ENCODE measurements around the gene SCTR.

The SCTR gene

GRCh38 chr2:119482481-119483394 lies 41.5 kb downstream of the SCTR start:
- Histone ChIP-seq H3K23ac (ENCODE audit: low read length) (no peak overlapping the region), H3K79me2 (ENCODE audit: control insufficient read depth, insufficient read depth, low read length, poor library complexity) (no peaks in the 10 kb centered on the region), H2AFZ (ENCODE audit: insufficient read depth, low read length, poor library complexity) (peak overlapping the region; percentile 4), H2AK5ac (ENCODE audit: low read length) (no peak overlapping the region), H3K4ac (ENCODE audit: low read depth, low read length) (no peak overlapping the region), H3K4me2 (ENCODE audit: low read length) (no peak overlapping the region), H3K9ac (ENCODE audit: low read length) (no peak overlapping the region), H3K4me1 (ENCODE audit: control insufficient read depth in 1 of 2, insufficient read depth in 2 of 2, low read length in 2 of 2) (peaks cover 16 to 19% of the 10 kb centered on the region in 2 experiments), H3K14ac (ENCODE audit: low read length) (no peak overlapping the region), H3K27me3 (ENCODE audit: insufficient read depth, low read length) (no peaks in the 10 kb centered on the region), H3K18ac (ENCODE audit: low read length) (no peak overlapping the region), H2BK5ac (ENCODE audit: low read depth, low read length, poor library complexity) (no peak overlapping the region), H4K8ac (ENCODE audit: low read depth, low read length) (no peak overlapping the region), H4K12ac (ENCODE audit: low read depth, low read length) (no peak overlapping the region), H2BK120ac (ENCODE audit: insufficient read depth, low read length, poor library complexity) (no peak overlapping the region), H3K9me3 (ENCODE audit: insufficient read depth, low read depth, low read length) (no peaks in the 10 kb centered on the region), H3K4me3 (ENCODE audit: low read depth, low read length) (no peak overlapping the region), H2BK12ac (ENCODE audit: low read length) (no peak overlapping the region), H3K27ac (ENCODE audit: low read depth, low read length) (peak overlapping the region; percentile 20), H3K36me3 (ENCODE audit: control insufficient read depth in 1 of 2, insufficient read depth in 2 of 2, low read length in 2 of 2) (no peaks in the 10 kb centered on the region), H4K91ac (ENCODE audit: low read depth, low read length) (peak overlapping the region; percentile 29), H3K79me1 (ENCODE audit: low read length) (no peaks in the 10 kb centered on the region)
- DNase-seq: peak; percentile 24 to 67
- WGBS (ENCODE audit: extremely low coverage, insufficient coverage, insufficient read length): no CpG with 5 or more reads among the region's 20 CpGs

GRCh38 chr2:119481501-119482455 lies 42.5 kb downstream of the SCTR start:
- H3K9ac ChIP-seq (ENCODE audit: low read length): no peak overlapping the region
- H3K27me3 ChIP-seq (ENCODE audit: insufficient read depth, low read length): no peaks in the 10 kb centered on the region
- DNase-seq: no peak
- H2AK5ac ChIP-seq (ENCODE audit: low read length): peak overlapping the region; percentile 37
- H3K4ac ChIP-seq (ENCODE audit: low read depth, low read length): peak overlapping the region; percentile 6
- no peak overlapping the region for H4K8ac ChIP-seq (ENCODE audit: low read depth, low read length)
- H3K14ac ChIP-seq (ENCODE audit: low read length): peak overlapping the region; percentile 68
- WGBS (ENCODE audit: extremely low coverage, insufficient coverage, insufficient read length): no CpG with 5 or more reads among the region's 16 CpGs
- no peak overlapping the region for H3K23ac ChIP-seq (ENCODE audit: low read length)
- no peak overlapping the region for H4K12ac ChIP-seq (ENCODE audit: low read depth, low read length)
- H3K4me2 ChIP-seq (ENCODE audit: low read length): no peak overlapping the region
- H3K27ac ChIP-seq (ENCODE audit: low read depth, low read length): no peak overlapping the region
- no peaks in the 10 kb centered on the region for H3K79me1 ChIP-seq (ENCODE audit: low read length)
- no peaks in the 10 kb centered on the region for H3K9me3 ChIP-seq (ENCODE audit: insufficient read depth, low read depth, low read length)
- H2BK12ac ChIP-seq (ENCODE audit: low read length): peak overlapping the region; percentile 3
- H2AFZ ChIP-seq (ENCODE audit: insufficient read depth, low read length, poor library complexity): no peak overlapping the region
- H3K36me3 ChIP-seq (ENCODE audit: control insufficient read depth in 1 of 2, insufficient read depth in 2 of 2, low read length in 2 of 2): no peaks in the 10 kb centered on the region
- H2BK5ac ChIP-seq (ENCODE audit: low read depth, low read length, poor library complexity): no peak overlapping the region
- no peak overlapping the region for H3K4me3 ChIP-seq (ENCODE audit: low read depth, low read length)
- peaks cover 16 to 19% of the 10 kb centered on the region in 2 experiments for H3K4me1 ChIP-seq (ENCODE audit: control insufficient read depth in 1 of 2, insufficient read depth in 2 of 2, low read length in 2 of 2)
- H4K91ac ChIP-seq (ENCODE audit: low read depth, low read length): peak overlapping the region; percentile 29
- no peak overlapping the region for H3K18ac ChIP-seq (ENCODE audit: low read length)
- no peaks in the 10 kb centered on the region for H3K79me2 ChIP-seq (ENCODE audit: control insufficient read depth, insufficient read depth, low read length, poor library complexity)
- H2BK120ac ChIP-seq (ENCODE audit: insufficient read depth, low read length, poor library complexity): peak overlapping the region; percentile 21

- H3K27ac ChIP-seq (ENCODE audit: low read depth, low read length): no peak overlapping the region
- H3K79me2 ChIP-seq (ENCODE audit: control insufficient read depth, insufficient read depth, low read length, poor library complexity): no peaks in the 10 kb centered on the region
- WGBS (ENCODE audit: extremely low coverage, insufficient coverage, insufficient read length): no CpG with 5 or more reads among the region's 11 CpGs
These were observed 43.6 kb downstream of the SCTR start for GRCh38 chr2:119480718-119481142.

GRCh38 chr2:119480184-119480583 lies 44.1 kb downstream of the SCTR start:
- Histone ChIP-seq H4K8ac (ENCODE audit: low read depth, low read length) (no peak overlapping the region), H3K27me3 (ENCODE audit: insufficient read depth, low read length) (no peaks in the 10 kb centered on the region), H3K9ac (ENCODE audit: low read length) (no peak overlapping the region), H2BK120ac (ENCODE audit: insufficient read depth, low read length, poor library complexity) (no peak overlapping the region), H2AFZ (ENCODE audit: insufficient read depth, low read length, poor library complexity) (no peak overlapping the region), H4K12ac (ENCODE audit: low read depth, low read length) (no peak overlapping the region), H2AK5ac (ENCODE audit: low read length) (no peak overlapping the region), H3K79me1 (ENCODE audit: low read length) (no peaks in the 10 kb centered on the region), H2BK12ac (ENCODE audit: low read length) (no peak overlapping the region), H3K4ac (ENCODE audit: low read depth, low read length) (no peak overlapping the region), H3K4me2 (ENCODE audit: low read length) (no peak overlapping the region), H3K14ac (ENCODE audit: low read length) (no peak overlapping the region), H3K18ac (ENCODE audit: low read length) (no peak overlapping the region), H2BK5ac (ENCODE audit: low read depth, low read length, poor library complexity) (no peak overlapping the region), H3K36me3 (ENCODE audit: control insufficient read depth in 1 of 2, insufficient read depth in 2 of 2, low read length in 2 of 2) (no peaks in the 10 kb centered on the region), H3K4me3 (ENCODE audit: low read depth, low read length) (no peak overlapping the region), H3K4me1 (ENCODE audit: control insufficient read depth in 1 of 2, insufficient read depth in 2 of 2, low read length in 2 of 2) (peaks cover 16 to 19% of the 10 kb centered on the region in 2 experiments), H3K79me2 (ENCODE audit: control insufficient read depth, insufficient read depth, low read length, poor library complexity) (no peaks in the 10 kb centered on the region), H3K27ac (ENCODE audit: low read depth, low read length) (no peak overlapping the region), H4K91ac (ENCODE audit: low read depth, low read length) (no peak overlapping the region), H3K23ac (ENCODE audit: low read length) (no peak overlapping the region), H3K9me3 (ENCODE audit: insufficient read depth, low read depth, low read length) (no peaks in the 10 kb centered on the region)
- whole genome bisulfite sequencing (ENCODE audit: extremely low coverage, insufficient coverage, insufficient read length): no CpG with 5 or more reads among the region's 5 CpGs
- no peak for DNase-seq

More at GRCh38 chr2:119480718-119481142, 43.6 kb downstream of the SCTR start:
- H3K18ac ChIP-seq (ENCODE audit: low read length): no peak overlapping the region
- no peak overlapping the region for H3K23ac ChIP-seq (ENCODE audit: low read length)
- no peaks in the 10 kb centered on the region for H3K79me1 ChIP-seq (ENCODE audit: low read length)
- H3K4me1 ChIP-seq (ENCODE audit: control insufficient read depth in 1 of 2, insufficient read depth in 2 of 2, low read length in 2 of 2): peaks cover 16 to 19% of the 10 kb centered on the region in 2 experiments
- DNase-seq: no peak
- H3K14ac ChIP-seq (ENCODE audit: low read length): no peak overlapping the region
- no peaks in the 10 kb centered on the region for H3K36me3 ChIP-seq (ENCODE audit: control insufficient read depth in 1 of 2, insufficient read depth in 2 of 2, low read length in 2 of 2)
- no peak overlapping the region for H2BK12ac ChIP-seq (ENCODE audit: low read length)
- no peak overlapping the region for H3K9ac ChIP-seq (ENCODE audit: low read length)
- no peaks in the 10 kb centered on the region for H3K9me3 ChIP-seq (ENCODE audit: insufficient read depth, low read depth, low read length)
- H3K4me3 ChIP-seq (ENCODE audit: low read depth, low read length): no peak overlapping the region
- no peak overlapping the region for H4K91ac ChIP-seq (ENCODE audit: low read depth, low read length)
- no peaks in the 10 kb centered on the region for H3K27me3 ChIP-seq (ENCODE audit: insufficient read depth, low read length)
- no peak overlapping the region for H2AFZ ChIP-seq (ENCODE audit: insufficient read depth, low read length, poor library complexity)
- H4K8ac ChIP-seq (ENCODE audit: low read depth, low read length): no peak overlapping the region
- H2BK5ac ChIP-seq (ENCODE audit: low read depth, low read length, poor library complexity): no peak overlapping the region
- H2BK120ac ChIP-seq (ENCODE audit: insufficient read depth, low read length, poor library complexity): no peak overlapping the region
- no peak overlapping the region for H4K12ac ChIP-seq (ENCODE audit: low read depth, low read length)
- H3K4me2 ChIP-seq (ENCODE audit: low read length): no peak overlapping the region
- no peak overlapping the region for H2AK5ac ChIP-seq (ENCODE audit: low read length)
- H3K4ac ChIP-seq (ENCODE audit: low read depth, low read length): no peak overlapping the region

All from trophoblast cell (in vitro differentiated cells and primary cell).